GM18519 (cell line): Measurements from ENCODE around the gene NALCN.

Experiments used
- ATAC-seq: cut with Tn5 transposase; IDR thresholded peaks from one replicate; pipeline ENCODE4 v1.9.1; 2021; ENCODE audit warnings: mild to moderate bottlenecking, moderate library complexity; ENCODE audit not compliant: unreplicated experiment, low FRiP score

Gene NALCN

GRCh38 chr13:101292711-101293110 lies 123.6 kb downstream of the NALCN start:
- no peak for ATAC-seq

GRCh38 chr13:101291646-101292515 lies 124.4 kb downstream of the NALCN start:
- ATAC-seq = no peak

DNA sequence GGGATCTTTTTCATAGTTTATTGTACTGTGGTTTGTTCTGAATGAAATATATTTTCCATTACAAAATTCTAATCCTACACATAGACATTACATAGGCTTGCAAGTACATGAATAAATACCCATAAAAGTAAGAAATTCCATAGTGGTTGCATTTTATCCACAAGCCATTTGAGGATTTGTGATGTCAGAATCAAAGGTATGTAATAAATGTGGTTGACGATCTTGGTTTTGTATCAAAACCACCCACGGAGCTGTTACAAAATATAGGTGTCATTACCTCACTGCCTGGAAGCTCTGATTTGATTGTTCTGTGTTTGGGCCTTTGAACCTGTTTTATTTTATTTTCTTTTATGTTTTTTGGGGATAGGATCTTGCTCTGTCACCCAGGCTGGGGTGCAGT lies 125.1 kb downstream of the NALCN start:
- no peak for ATAC-seq

DNA sequence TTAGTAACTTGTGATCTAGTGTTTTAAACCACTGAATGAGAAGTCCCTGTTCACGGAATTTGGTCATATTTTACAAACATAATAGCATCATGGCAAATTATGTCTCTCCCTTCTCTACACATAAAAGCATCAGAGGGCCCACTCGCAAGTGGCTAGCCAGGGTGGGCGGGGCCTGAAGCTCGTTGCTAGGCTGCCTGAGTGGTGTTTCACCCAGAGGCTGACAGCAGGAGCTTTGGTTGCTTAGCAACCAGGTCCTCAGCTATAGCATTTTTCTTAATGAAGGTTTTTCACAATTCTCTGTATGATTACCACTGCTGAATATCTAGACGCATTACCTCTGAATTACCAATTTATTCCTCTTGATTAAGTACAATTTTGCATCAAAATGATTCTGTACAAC lies 126.5 kb downstream of the NALCN start:
- no peak for ATAC-seq

- no peak for ATAC-seq
These were observed 132.5 kb downstream of the NALCN start for GRCh38 chr13:101283782-101284181.

GRCh38 chr13:101272886-101273285 lies 143.4 kb downstream of the NALCN start:
- ATAC-seq = no peak

- no peak for ATAC-seq
These were observed 144.5 kb downstream of the NALCN start for GRCh38 chr13:101271681-101272245.

GRCh38 chr13:101267656-101268055 lies 148.7 kb downstream of the NALCN start:
- no peak for ATAC-seq

DNA sequence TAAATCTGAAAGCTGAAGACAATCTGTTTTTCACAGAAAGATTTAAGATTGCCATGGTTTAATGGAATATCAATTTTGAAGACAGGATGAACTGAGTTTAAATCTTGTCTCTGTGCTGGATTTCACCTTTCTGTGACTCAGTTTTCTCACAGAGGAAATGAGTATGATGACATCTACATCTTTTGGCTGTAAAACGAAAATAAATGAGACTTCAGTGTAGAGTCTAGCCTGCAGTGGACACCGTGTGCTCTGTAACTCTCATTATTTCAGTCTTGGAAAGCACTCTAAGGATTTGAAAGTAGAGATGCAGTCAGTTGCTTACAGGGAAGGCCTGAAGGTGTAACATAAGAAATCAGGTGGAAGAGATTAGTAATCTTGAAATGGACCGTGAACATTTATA lies 150.4 kb downstream of the NALCN start:
- no peak for ATAC-seq

GRCh38 chr13:101264931-101265330 lies 151.4 kb downstream of the NALCN start:
- no peak for ATAC-seq

DNA sequence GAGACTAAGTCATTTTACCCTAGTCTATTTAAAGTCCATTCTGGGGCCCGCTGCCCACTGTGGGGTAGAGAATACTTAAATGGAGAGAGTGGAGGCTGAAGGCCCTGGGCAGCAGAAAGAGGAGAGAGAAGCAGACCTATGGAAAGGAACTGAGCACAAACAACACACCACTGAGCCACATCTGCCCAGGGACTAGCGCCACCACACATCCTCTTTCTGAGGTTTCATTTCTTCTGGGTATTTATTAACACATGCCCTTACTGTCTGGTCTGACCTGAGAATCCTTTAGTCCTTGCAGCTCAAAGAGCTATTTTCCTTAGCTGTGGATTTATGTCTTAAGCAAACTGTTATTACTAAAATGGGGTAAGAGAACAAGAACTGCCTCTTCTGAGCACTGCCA lies 154.0 kb downstream of the NALCN start:
- no peak for ATAC-seq

DNA sequence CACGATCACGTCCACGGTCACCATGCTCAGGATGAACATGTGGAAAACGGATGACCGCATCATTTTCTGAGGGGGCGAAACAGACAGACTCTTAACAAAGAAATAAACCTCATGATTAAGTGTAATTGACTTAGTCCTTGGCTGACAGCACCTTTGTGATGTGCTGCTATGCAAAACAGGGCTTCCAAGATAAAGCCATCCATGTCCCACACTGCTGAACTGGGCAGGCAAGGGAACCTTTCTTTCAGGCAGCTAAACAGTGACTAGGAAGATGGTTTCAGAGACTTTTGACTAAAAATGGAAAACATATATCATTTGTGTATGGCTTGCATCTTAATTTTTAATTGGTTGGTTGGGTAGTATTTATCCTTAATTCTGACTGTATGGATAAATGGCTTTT lies 157.8 kb downstream of the NALCN start:
- ATAC-seq = no peak

- ATAC-seq = peak; percentile 99
These were observed 158.2 kb downstream of the NALCN start for GRCh38 chr13:101258071-101258470.

DNA sequence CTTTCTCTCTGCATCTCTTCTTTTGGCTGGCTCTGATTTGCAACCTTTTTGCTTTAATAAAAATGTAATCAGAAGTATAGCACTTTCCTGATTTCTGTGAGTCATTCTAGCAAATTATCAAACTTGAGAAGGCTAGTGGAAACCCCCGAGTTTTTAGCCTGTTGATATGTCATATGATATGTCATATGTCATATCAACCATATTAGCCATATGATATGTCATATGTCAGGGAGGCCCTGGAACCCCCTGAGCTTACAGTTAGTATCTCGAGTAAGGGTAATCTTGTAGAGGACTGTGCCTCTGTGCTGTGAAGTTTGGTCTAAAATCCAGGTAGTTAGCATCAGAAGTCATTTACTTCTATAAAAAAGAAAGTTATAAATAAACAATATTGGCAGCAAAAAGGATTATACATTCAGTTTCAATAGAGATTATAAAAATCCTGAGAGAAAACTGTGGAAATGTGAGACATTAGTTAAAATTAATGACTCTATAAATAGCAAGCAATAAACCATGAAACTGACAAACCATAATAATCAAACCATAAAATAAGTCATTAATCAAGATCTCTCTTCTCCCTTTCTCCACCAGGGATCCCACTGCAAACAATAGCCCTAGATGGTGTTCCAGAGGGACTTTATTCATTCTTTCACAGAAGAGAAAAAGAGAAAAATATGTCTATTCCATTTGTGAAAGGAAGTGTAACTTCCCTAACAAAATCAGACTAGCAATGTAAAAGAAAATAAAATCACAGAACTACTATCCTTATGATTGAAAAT lies 167.4 kb downstream of the NALCN start:
- ATAC-seq = no peak

- ATAC-seq = no peak
These were observed 173.6 kb downstream of the NALCN start for GRCh38 chr13:101242720-101243119.

- ATAC-seq = no peak
These were observed 177.8 kb downstream of the NALCN start for GRCh38 chr13:101238555-101238954.

DNA sequence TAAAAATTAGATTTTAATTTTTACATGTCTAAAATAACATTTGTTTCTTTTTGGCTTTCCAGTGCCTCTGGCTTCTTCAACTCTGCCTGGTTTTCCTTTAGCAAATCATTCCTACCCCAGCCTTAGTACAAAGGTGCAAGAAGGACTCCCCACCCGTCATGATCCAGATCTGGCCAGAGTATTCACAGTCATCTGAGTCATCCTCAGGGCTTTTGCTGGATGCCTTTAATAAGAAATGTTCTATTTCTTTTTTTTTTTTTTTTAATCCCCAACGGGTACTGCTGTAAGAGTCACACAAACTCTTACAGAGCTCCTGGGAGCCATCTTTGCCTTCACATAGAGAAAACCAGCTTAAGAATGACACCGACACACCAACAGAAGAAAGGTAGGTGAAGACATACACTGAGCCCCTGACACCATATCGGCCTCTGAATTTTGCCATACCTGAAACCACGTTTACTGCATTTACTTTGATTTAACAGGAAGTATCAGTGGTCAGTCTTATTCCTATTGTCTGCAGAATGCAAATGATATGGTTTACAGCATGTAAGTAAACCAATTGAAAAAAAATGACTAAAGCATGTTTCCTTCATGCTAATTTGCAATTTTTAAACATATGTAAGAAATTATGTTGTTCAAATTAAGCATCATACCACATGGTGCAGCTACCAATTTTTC lies 184.4 kb downstream of the NALCN start:
- ATAC-seq = no peak

- ATAC-seq = no peak
These were observed 185.9 kb downstream of the NALCN start for GRCh38 chr13:101230271-101230890.

GRCh38 chr13:101219609-101220265 lies 196.6 kb downstream of the NALCN start:
- no peak for ATAC-seq

DNA sequence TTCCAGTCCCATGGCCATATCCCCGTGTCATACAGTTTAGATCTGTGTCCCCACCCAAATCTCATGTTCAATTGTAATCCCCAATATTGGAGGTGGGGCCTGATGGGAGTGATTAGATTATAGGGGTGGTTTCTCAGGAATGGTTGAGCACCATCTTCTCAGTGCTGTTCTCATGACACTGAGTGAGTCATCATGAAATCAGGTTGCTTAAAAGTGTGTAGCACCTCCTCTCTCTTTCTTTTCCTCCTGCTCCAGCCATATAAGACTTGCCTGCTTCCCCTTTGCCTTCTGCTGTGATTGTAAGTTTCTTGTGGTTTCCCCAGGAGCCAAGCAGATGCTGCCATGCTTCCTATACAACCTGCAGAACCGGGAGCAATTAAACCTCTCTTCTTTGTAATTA lies 197.8 kb downstream of the NALCN start:
- ATAC-seq = no peak
